Lower leg skin (tissue), 4 donors: ENCODE results near the gene ALPP. TPM values are rescaled to one million over a fixed set of nuclear protein-coding genes. Genes with fewer than 3 reads are reported as not detected.
"Not testable (repeated sequence)": the region's sequence is repeated elsewhere in the genome, so short reads cannot be mapped to it uniquely, and the experiment has no call there.

Experiments
- DNase-seq, 2 donors: peaks; one replicate each; pipeline ENCODE4 v3.0.0-alpha.2; 2019; ENCODE audit warnings: low spot score in 2 of 2
- H3K4me3 ChIP-seq: fragments of 200-600 bp; sonication (generic); 2 replicates; pipeline ENCODE4 v1.5.1; 2017; ENCODE audit warnings: mild to moderate bottlenecking, low read depth; ENCODE audit not compliant: poor library complexity, severe bottlenecking
- POLR2A ChIP-seq, 2 donors: fragments of 450-650 bp; IDR thresholded peaks; one replicate each; pipeline ENCODE4 v1.6.1; 2016 to 2017; ENCODE audit warnings: antibody characterized with exemption in 2 of 2, mild to moderate bottlenecking in 1 of 2, moderate library complexity in 1 of 2
- WGBS, 2 donors: methylation state at CpG; one replicate each; pipeline ENCODE4 v1.1.5; 2018; 5-methylcytosine and 5-hydroxymethylcytosine counted together
- intact Hi-C: fragments of 100-400 bp; cut with DNase I; formaldehyde crosslinking; loops from one replicate; pipeline ENCODE4 v1.15.0; 2023; ENCODE audit warnings: low total_unique reads
- total RNA-seq, 4 donors: library from RNA; depleted of rRNA; stranded (reverse); fragments of >200 nt; gene quantifications; one replicate each; pipeline ENCODE4 v1.1.0, GENCODE V29; 2016
- TF ChIP-seq, protein P1 (sequence below), 3 donors: fragments of 450-650 bp; IDR thresholded peaks; one replicate each; pipeline ENCODE4 v1.5.1; 2016; ENCODE audit warnings: antibody characterized with exemption in 3 of 3, mild to moderate bottlenecking in 3 of 3, moderate library complexity in 2 of 3

The ALPP gene
- total RNA-seq, 4 donors from 2014 or later: not detected

DNA sequence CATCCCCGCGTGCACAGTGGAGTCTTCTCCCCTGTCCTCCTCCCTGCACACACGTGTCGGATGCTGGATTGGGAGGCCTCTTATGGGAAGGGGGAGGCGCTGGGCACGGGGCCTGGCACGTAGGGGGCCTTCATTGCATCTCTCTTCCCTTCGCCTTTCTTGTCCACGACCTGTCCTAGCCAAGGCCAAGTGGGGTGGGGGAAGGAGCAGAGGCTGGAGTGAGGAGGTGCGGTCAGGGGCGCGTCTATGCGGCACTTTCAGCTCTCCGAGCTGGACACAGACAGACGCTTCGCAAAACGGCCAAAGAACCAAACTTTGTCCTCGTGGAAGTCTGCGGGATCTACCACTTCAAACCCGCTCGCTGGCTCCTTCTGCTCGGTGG lies 41.5 kb downstream of the ALPP start:
- intact Hi-C loops: no loop called here
- no peak for DNase-seq
- H3K4me3 ChIP-seq: no peak overlapping the region
- no peak for TF ChIP-seq POLR2A (IDR thresholded peaks at IDR 0.05)
- TF ChIP-seq, protein P1, sequence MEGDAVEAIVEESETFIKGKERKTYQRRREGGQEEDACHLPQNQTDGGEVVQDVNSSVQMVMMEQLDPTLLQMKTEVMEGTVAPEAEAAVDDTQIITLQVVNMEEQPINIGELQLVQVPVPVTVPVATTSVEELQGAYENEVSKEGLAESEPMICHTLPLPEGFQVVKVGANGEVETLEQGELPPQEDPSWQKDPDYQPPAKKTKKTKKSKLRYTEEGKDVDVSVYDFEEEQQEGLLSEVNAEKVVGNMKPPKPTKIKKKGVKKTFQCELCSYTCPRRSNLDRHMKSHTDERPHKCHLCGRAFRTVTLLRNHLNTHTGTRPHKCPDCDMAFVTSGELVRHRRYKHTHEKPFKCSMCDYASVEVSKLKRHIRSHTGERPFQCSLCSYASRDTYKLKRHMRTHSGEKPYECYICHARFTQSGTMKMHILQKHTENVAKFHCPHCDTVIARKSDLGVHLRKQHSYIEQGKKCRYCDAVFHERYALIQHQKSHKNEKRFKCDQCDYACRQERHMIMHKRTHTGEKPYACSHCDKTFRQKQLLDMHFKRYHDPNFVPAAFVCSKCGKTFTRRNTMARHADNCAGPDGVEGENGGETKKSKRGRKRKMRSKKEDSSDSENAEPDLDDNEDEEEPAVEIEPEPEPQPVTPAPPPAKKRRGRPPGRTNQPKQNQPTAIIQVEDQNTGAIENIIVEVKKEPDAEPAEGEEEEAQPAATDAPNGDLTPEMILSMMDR (IDR thresholded peaks at IDR 0.05): no peak
- 6 to 12% methylated on average over 19 to 22 of the region's 22 CpGs for WGBS, 2 donors

DNA sequence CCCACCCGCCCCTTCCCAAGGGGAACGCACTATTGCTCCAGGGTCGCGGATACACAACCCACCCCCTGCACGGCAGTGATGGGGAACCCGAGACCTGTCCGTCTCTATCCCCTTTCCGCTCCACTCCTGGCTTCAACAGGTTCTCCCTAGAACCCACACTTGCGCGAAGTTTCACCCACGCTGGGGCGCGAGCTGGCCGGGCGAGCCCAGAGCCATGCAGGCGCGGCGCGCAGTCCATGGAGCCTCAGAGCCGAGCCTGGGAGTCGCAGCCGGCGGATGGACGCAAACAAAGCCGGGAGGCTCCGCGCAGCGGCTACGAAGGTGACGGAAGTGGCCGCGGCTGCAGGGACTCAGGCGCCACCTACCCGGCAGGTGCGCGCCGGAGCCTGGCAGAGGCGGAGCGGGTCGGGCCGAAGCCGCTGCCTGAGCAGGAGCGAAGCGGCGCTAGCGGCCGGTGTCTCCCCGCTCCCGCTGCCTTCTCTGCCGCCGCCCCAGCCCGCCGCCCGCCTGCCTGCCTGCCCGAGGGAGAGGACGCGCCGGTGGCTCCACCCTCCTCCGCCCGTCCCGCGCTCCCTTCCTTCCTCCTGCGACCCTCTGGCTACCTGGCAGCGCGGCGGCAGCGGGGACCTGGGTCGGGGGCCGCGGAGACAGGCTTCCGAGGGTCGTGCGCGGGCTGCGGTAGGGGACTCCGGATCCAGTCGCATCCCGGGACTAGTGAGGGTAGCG lies 42.1 kb downstream of the ALPP start:
- 1 to 6% methylated on average over 37 to 45 of the region's 79 CpGs for WGBS, 2 donors
- intact Hi-C loops: no loop called here
- TF ChIP-seq POLR2A (IDR thresholded peaks at IDR 0.05): no peak
- TF ChIP-seq, protein P1 (IDR thresholded peaks at IDR 0.05): no peak
- no peak overlapping the region for H3K4me3 ChIP-seq
- DNase-seq: no peak

DNA sequence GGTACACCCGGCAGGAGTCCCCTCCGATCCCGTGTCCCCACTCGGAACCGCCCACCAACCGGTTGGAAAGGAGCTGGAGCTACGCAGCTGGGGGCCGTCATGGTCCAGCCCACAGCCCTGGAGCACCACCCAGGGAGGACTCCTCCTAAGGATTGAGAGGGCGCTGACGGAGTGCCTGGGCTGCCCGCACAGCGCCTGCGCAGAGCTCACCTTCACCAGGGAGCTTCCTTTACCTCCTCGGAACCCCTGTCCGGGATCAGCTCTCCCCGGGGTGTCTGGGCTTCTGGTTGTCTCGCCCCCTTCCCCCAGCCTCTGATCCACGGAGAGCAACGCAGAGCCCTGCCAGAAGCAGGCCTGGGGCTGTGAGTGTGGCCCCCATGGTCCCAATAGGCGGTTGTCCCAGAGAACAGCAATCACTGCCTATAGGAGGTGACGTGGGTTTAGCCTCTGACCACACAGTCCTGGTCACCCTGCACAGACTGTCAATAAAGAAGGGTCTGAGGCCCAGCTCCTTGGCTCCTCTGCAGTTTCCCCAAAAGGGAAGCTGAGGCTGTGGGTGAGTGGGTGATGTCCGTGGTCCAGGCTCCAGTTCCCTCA lies 42.7 kb downstream of the ALPP start:
- 23 to 53% methylated on average over 3 to 13 of the region's 22 CpGs for WGBS, 2 donors
- DNase-seq: no peak
- no peak for TF ChIP-seq POLR2A (IDR thresholded peaks at IDR 0.05)
- TF ChIP-seq, protein P1 (IDR thresholded peaks at IDR 0.05): no peak
- no peak overlapping the region for H3K4me3 ChIP-seq
- intact Hi-C loops: no loop called here

GRCh38 chr2:232422051-232422450 lies 43.5 kb downstream of the ALPP start:
- H3K4me3 ChIP-seq: no peak overlapping the region
- 86 to 95% methylated on average over 10 of the region's 10 CpGs for WGBS, 2 donors
- intact Hi-C loops: no loop called here
- TF ChIP-seq, protein P1 (IDR thresholded peaks at IDR 0.05): no peak
- no peak for TF ChIP-seq POLR2A (IDR thresholded peaks at IDR 0.05)
- no peak for DNase-seq

DNA sequence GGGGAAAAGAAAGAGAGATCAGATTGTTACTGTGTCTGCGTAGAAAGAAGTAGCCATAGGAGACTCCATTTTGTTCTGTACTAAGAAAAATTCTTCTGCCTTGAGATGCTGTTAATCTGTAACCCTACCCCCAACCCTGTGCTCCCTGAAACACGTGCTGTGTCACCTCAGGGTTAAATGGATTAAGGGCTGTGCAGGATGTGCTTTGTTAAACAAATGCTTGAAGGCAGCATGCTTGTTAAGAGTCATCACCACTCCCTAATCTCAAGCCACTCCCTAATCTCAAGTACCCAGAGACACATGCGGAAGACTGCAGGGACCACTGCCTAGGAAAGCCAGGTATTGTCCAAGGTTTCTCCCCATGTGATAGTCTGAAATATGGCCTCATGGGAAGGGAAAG lies 44.4 kb downstream of the ALPP start:
- H3K4me3 ChIP-seq, DNase-seq, intact Hi-C loops: not testable (repeated sequence)
- 42 to 59% methylated on average over 3 of the region's 3 CpGs for WGBS, 2 donors

- intact Hi-C loops, DNase-seq: not testable (repeated sequence)
- WGBS, 2 donors: 29 to 43% methylated on average over 7 of the region's 7 CpGs
Observed at GRCh38 chr2:232423407-232423806, 44.9 kb downstream of the ALPP start.

More at GRCh38 chr2:232423407-232423806, 44.9 kb downstream of the ALPP start:
- not testable (repeated sequence) for H3K4me3 ChIP-seq
